ENCODE results near the gene SBNO2.

DNA sequence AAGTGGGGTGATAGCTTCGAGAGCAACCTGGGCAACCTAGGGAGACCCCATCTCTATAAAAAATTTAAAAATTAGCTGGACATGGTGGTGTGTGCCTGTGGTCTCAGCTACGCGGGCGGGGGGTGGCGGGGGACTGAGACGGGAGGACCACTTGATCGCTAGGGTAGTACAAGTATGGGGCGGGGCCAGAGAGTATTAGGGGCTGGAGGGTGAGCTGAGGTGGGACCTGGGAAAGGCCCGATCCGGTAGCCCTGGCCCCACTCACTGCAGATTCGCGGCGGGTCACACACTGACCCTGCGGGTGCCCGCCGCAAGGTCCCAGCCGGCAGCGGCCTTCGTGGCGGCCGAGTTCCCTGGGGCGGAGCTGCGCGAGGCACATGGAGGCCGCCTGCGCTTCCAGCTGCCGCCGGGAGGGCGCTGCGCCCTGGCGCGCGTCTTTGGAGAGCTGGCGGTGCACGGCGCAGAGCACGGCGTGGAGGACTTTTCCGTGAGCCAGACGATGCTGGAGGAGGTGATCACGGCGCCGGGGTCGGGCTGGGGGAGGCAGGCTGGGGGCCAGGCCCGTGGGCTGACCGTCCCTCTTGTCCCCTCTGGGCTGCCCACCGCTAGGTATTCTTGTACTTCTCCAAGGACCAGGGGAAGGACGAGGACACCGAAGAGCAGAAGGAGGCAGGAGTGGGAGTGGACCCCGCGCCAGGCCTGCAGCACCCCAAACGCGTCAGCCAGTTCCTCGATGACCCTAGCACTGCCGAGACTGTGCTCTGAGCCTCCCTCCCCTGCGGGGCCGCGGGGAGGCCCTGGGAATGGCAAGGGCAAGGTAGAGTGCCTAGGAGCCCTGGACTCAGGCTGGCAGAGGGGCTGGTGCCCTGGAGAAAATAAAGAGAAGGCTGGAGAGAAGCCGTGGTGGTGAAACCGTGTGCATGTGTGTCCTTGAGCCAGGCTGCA lies 109.1 kb downstream of the SBNO2 start:
- TF ChIP-seq POLR2A (IDR thresholded peaks at IDR 0.05; ENCODE audit: low read depth, low read length) (no peak), POLR2AphosphoS5 (IDR thresholded peaks at IDR 0.05; ENCODE audit: low read depth, low read length) (no peak)
